HUES64 (cell line): ENCODE data around the gene ALKBH8.
A peak's percentile ranks its signal among the peaks of the same experiment; 100 is the strongest.
"Not testable (repeated sequence)": the region's sequence is repeated elsewhere in the genome, so short reads cannot be mapped to it uniquely, and the experiment has no call there.

Experiments
- H3K27ac ChIP-seq: 2 replicates; pipeline ENCODE4 v1.7.0; 2013; ENCODE audit warnings: low read depth, low read length, inconsistent platforms
- H3K27me3 ChIP-seq: 2 replicates; pipeline ENCODE4 v1.6.1; 2013; ENCODE audit warnings: mild to moderate bottlenecking, low read length; ENCODE audit not compliant: insufficient read depth
- H3K36me3 ChIP-seq: 2 replicates; pipeline ENCODE4 v1.6.1; 2013; ENCODE audit warnings: mild to moderate bottlenecking, low read length; ENCODE audit not compliant: insufficient read depth
- H3K4me1 ChIP-seq: 2 replicates; pipeline ENCODE4 v1.6.1; 2013; ENCODE audit warnings: mild to moderate bottlenecking, low read length, moderate library complexity; ENCODE audit not compliant: insufficient read depth
- H3K4me3 ChIP-seq: 2 replicates; pipeline ENCODE4 v1.5.1; 2013; ENCODE audit warnings: mild to moderate bottlenecking, low read length, moderate library complexity
- H3K9ac ChIP-seq: 2 replicates; pipeline ENCODE4 v1.6.1; 2013; ENCODE audit warnings: mild to moderate bottlenecking, low read depth, low read length
- H3K9me3 ChIP-seq: 2 replicates; pipeline ENCODE4 v1.6.1; 2013; ENCODE audit warnings: low read depth, low read length; ENCODE audit not compliant: insufficient read depth
- WGBS: fragments of 150-250, 120-280 bp; methylation state at CpG from one replicate; pipeline ENCODE4 v1.1.7; 2013; ENCODE audit warnings: missing lambda C conversion rate; 5-methylcytosine and 5-hydroxymethylcytosine counted together

Gene ALKBH8

DNA sequence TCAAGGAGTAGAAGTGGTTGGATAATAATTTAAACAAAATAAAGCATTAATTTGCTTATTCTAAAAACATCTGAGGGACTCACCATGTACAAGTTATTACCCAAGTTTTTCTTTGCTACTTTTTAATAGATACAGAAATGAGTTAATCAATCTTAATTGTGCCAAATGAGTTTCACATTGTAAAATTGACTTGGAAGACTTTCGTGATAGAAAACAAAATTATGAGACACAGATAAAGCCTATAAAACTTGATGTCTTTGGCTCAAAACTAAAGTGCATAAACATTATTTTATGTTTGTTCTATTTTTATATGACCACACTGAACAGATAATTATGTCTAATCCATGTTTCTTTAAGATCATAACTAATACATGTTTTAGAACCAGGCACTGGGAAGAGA, 97.8 kb downstream of the ALKBH8 start:
- Histone ChIP-seq H3K27ac (no peak overlapping the region), H3K27me3 (no peaks in the 10 kb centered on the region), H3K36me3 (no peaks in the 10 kb centered on the region), H3K9ac (no peak overlapping the region), H3K9me3 (no peaks in the 10 kb centered on the region), H3K4me1 (no peaks in the 10 kb centered on the region), H3K4me3 (no peak overlapping the region)
- WGBS = 80% methylated on average over 1 of the region's 1 CpG

DNA sequence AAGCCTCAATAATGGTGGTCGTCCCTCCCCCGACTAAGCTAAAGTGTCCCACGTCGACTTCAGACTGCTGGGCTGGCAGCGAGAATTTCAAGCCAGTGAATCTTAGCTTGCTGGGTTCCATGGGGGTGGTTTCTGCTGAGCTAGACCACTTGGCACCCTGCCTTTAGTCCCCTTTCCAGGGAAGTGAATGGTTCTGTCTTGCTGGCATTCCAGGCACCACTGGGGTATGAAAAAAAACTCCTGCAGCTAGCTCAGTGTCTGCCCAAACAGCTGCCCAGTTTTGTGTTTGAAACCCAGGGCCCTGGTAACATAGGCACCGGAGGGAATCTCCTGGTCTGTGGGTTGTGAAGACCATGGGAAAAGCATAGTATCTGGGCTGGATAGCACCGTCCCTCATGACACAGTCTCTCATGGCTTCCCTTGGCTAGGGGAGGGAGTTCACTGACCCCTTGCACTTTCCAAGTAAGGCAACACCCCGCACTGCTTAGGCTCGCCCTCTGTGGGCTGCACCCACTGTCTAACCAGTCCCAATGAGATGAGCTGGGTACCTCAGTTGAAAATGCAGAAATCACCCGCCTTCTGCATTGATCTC, 99.2 kb downstream of the ALKBH8 start:
- not testable (repeated sequence) for H3K9ac ChIP-seq, H3K4me1 ChIP-seq, H3K27ac ChIP-seq, H3K9me3 ChIP-seq, H3K4me3 ChIP-seq, H3K27me3 ChIP-seq, H3K36me3 ChIP-seq
- 87% methylated on average over 10 of the region's 10 CpGs for WGBS

DNA sequence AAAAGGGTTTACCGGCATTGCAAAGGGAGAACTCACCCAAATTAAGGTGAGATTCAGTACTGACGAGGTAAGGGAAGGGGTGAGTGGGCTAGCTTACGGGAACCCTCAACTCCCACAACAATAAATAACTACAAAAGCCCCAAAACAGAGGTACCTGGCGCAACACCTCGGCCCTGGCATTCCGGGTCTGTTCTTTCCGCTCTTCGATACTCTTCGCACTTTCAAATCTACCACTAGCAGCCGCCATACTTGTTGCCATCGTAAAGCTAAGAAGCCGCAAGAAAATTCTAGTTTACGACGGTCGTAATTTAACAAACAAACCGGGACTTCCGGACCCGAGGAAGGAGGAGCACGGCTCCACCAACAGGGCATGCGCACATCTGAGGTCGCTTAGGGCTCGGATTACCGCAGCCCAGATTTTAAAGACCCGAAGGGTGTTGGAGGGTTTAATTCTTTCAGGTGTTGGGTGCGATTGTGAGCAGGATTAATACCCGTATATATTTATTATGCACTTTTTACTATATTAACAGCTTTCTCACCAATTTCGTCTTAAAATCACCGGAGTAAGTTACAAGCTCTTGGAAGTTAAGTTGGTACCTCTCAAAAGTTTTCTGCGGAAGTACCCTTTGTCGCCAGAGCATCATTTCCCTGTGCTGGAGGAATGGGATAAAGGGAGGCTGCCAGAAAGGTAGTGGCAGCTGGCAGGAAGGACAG, 107.8 kb downstream of the ALKBH8 start, which contains the start of gene CWF19L2:
TSS of gene CWF19L2 (minus strand) at position 268 of the 714 bp plus-strand sequence. CDS start at position 259, 9 bp downstream.
- Histone ChIP-seq H3K9me3 (no peaks in the 10 kb centered on the region), H3K9ac (peak within 1 kb of the TSS; percentile 87), H3K4me1 (no peaks in the 10 kb centered on the region), H3K36me3 (peaks cover 28% of the 10 kb centered on the region), H3K27me3 (no peaks in the 10 kb centered on the region), H3K4me3 (peak within 1 kb of the TSS; percentile 84), H3K27ac (peak within 1 kb of the TSS; percentile 64)
- 2% methylated on average over 26 of the region's 30 CpGs for WGBS

DNA sequence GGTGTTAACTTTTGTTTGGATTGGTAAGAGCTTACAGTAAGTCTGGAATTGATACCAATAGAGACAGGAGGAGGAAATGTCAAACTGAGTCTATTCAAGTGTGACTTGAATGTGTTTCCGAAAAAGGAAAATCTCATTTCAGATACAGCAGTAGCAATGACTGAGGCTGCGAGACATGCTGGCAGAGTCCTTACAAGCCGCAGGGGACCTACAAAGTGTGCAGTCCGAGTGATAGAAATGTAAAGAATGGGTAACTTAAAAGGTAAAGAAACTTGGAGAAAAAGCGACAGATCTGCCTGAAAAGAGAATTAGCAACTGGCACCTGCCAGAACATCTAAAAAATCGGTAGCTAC, 108.4 kb downstream of the ALKBH8 start:
- H3K27ac ChIP-seq = peak overlapping the region; percentile 41; the same call in 1 of the 2 replicates
- H3K4me1 ChIP-seq = no peaks in the 10 kb centered on the region
- H3K27me3 ChIP-seq = no peaks in the 10 kb centered on the region
- peaks cover 33% of the 10 kb centered on the region for H3K36me3 ChIP-seq
- peak overlapping the region; percentile 84 for H3K4me3 ChIP-seq
- peak overlapping the region; percentile 87 for H3K9ac ChIP-seq
- WGBS = 0% methylated on average over 6 of the region's 6 CpGs
- H3K9me3 ChIP-seq = no peaks in the 10 kb centered on the region

GRCh38 chr11:107453594-107454286, 111.8 kb downstream of the ALKBH8 start:
- no peaks in the 10 kb centered on the region for H3K9me3 ChIP-seq
- no peak overlapping the region for H3K27ac ChIP-seq
- H3K36me3 ChIP-seq = peaks cover 44% of the 10 kb centered on the region
- no peaks in the 10 kb centered on the region for H3K4me1 ChIP-seq
- no peak overlapping the region for H3K4me3 ChIP-seq
- H3K27me3 ChIP-seq = no peaks in the 10 kb centered on the region
- 93% methylated on average over 5 of the region's 5 CpGs for WGBS
- no peak overlapping the region for H3K9ac ChIP-seq
